GM12878 (cell line): ENCODE measurements around the gene RXFP4. TPM values are rescaled to one million over a fixed set of nuclear protein-coding genes. Genes with fewer than 3 reads are reported as not detected.

ENCODE experiments used
- ATAC-seq: fragments of 200-7000 bp; cut with Tn5 transposase; 3 replicates; pipeline ENCODE4 v1.9.1; 2020; ENCODE audit warnings: mild to moderate bottlenecking, moderate library complexity
- BruUV-seq: library from RNA; stranded (reverse); fragments of 400-500 nt; replicated peaks from 2 replicates; lab custom pipeline; 2021; lab: Mats Ljungman, UMichigan
- CTCF ChIA-PET: fragments of 300-600 bp; sonication (Branson Sonifier 250); formaldehyde crosslinking; extraction: SDS; loops from one replicate; lab custom pipeline; 2021; ENCODE audit warnings: inconsistent platforms; lab: Yijun Ruan, JAX
- POLR2A ChIA-PET: fragments of 350-600 bp; formaldehyde crosslinking; extraction: SDS; loops from one replicate; lab custom pipeline; 2021; ENCODE audit warnings: inconsistent platforms; lab: Charles Lee
- RAD21 ChIA-PET: fragments of 300-600 bp; sonication (Branson Sonifier 250); formaldehyde crosslinking; loops from one replicate; lab custom pipeline; 2023; ENCODE audit warnings: antibody characterized with exemption; ENCODE audit not compliant: unreplicated experiment; lab: Charles Lee
- SMC1A ChIA-PET: fragments of 300-600 bp; sonication (Branson Sonifier 250); formaldehyde crosslinking; loops from one replicate; lab custom pipeline; 2023; ENCODE audit not compliant: unreplicated experiment, uncharacterized antibody; lab: Charles Lee
- DNase-seq: peaks from one replicate; pipeline ENCODE4 v3.0.0-alpha.2; 2011; ENCODE audit warnings: low read depth, low spot score
- FAIRE-seq: peaks from 3 replicates; lab custom pipeline; 2011; peaks lifted over from hg19 to GRCh38; lab: Jason Lieb, UNC
- H2AFZ ChIP-seq: 2 replicates; pipeline ENCODE4 v1.6.0; 2011; ENCODE audit warnings: low read depth, low read length, control low read depth; ENCODE audit not compliant: control insufficient read depth
- H3K27ac ChIP-seq: 2 replicates; pipeline ENCODE4 v1.5.1; 2011; ENCODE audit warnings: control low read depth; ENCODE audit not compliant: control insufficient read depth, insufficient read depth
- H3K27me3 ChIP-seq, 2 experiments: replicated peaks in 1 of 2; 2 replicates each; pipeline versions ENCODE4 v1.6.0 to v1.6.1; 2011; ENCODE audit warnings: low read length in 1 of 2; ENCODE audit not compliant: control insufficient read depth in 2 of 2, insufficient read depth in 2 of 2
- H3K36me3 ChIP-seq, 2 experiments: 2 replicates each; pipeline ENCODE4 v1.5.1; 2011; ENCODE audit warnings: low read length in 1 of 2; ENCODE audit not compliant: control insufficient read depth in 2 of 2, insufficient read depth in 2 of 2
- H3K4me1 ChIP-seq: 2 replicates; pipeline ENCODE4 v1.6.1; 2011; ENCODE audit warnings: mild to moderate bottlenecking, low read length, moderate library complexity, mixed read lengths; ENCODE audit not compliant: control insufficient read depth, insufficient read depth
- H3K4me2 ChIP-seq: 2 replicates; pipeline ENCODE4 v1.6.0; 2011; ENCODE audit warnings: control low read depth; ENCODE audit not compliant: control insufficient read depth, insufficient read depth
- H3K4me3 ChIP-seq: fragments of 200-600 bp; sonication (generic); 2 replicates; pipeline ENCODE4 v1.5.1; 2016
- H3K79me2 ChIP-seq: 2 replicates; pipeline ENCODE4 v1.6.0; 2011; ENCODE audit warnings: low read length; ENCODE audit not compliant: control insufficient read depth, insufficient read depth
- H3K9ac ChIP-seq: 2 replicates; pipeline ENCODE4 v1.8.0; 2011; ENCODE audit warnings: low read length, control low read depth, mixed read lengths; ENCODE audit not compliant: control insufficient read depth, insufficient read depth
- H3K9me3 ChIP-seq: replicated peaks from 3 replicates; pipeline ENCODE4 v1.5.1; 2011; ENCODE audit warnings: mild to moderate bottlenecking, low read length; ENCODE audit not compliant: control insufficient read depth, insufficient read depth
- H4K20me1 ChIP-seq: 2 replicates; pipeline ENCODE4 v1.6.0; 2011; ENCODE audit not compliant: control insufficient read depth, insufficient read depth
- BHLHE40 ChIP-seq, 2 experiments: fragments of 450-650 bp in 1 of 2; IDR thresholded peaks; 2 replicates each; pipeline ENCODE4 v1.6.1; 2011 to 2017; ENCODE audit warnings: low read depth in 2 of 2, borderline replicate concordance in 1 of 2, improper control_type of control experiment in 1 of 2, low read length in 1 of 2, mild to moderate bottlenecking in 1 of 2
- CHD1 ChIP-seq: IDR thresholded peaks from 2 replicates; pipeline ENCODE4 v1.6.1; 2012; ENCODE audit warnings: low read depth, low read length, improper control_type of control experiment
- CREM ChIP-seq: IDR thresholded peaks from 2 replicates; pipeline ENCODE4 v1.6.1; 2014; ENCODE audit warnings: antibody characterized with exemption, low read depth
- POLR2A ChIP-seq: IDR thresholded peaks from 2 replicates; pipeline ENCODE4 v1.6.1; 2011; ENCODE audit warnings: low read depth, mild to moderate bottlenecking, low read length
- POU2F2 ChIP-seq: IDR thresholded peaks from 3 replicates; pipeline ENCODE4 v1.6.1; 2011; ENCODE audit warnings: low read depth, mild to moderate bottlenecking, low read length, borderline replicate concordance
- RAD21 ChIP-seq: IDR thresholded peaks from 2 replicates; pipeline ENCODE4 v1.6.1; 2011; ENCODE audit warnings: mild to moderate bottlenecking, low read depth, low read length, moderate library complexity; ENCODE audit not compliant: insufficient read depth
- RBBP5 ChIP-seq: fragments of 200-600 bp; sonication (generic); conservative IDR thresholded peaks from 2 replicates; pipeline ENCODE4 v1.6.1; 2016
- SMC3 ChIP-seq: IDR thresholded peaks from 2 replicates; pipeline ENCODE4 v1.6.1; 2011; ENCODE audit warnings: low read length, improper control_type of control experiment, borderline replicate concordance
- TCF12 ChIP-seq: IDR thresholded peaks from 2 replicates; pipeline ENCODE4 v1.6.1; 2011; ENCODE audit warnings: low read depth, mild to moderate bottlenecking, low read length
- YY1 ChIP-seq: IDR thresholded peaks from 2 replicates; pipeline ENCODE4 v1.6.1; 2011; ENCODE audit warnings: low read depth, mild to moderate bottlenecking, low read length
- ZNF622 ChIP-seq: fragments of 450-650 bp; IDR thresholded peaks from 2 replicates; pipeline ENCODE4 v1.6.1; 2017; ENCODE audit warnings: mild to moderate bottlenecking, inconsistent platforms
- WGBS: methylation state at CpG from one replicate; pipeline ENCODE4 v1.1.6; 2016; ENCODE audit warnings: low lambda C conversion rate; ENCODE audit not compliant: insufficient replicate concordance, insufficient coverage; ENCODE audit errors: missing lambda C conversion rate; 5-methylcytosine and 5-hydroxymethylcytosine counted together
- in situ Hi-C: fragments of 300-500 bp; cut with MboI; formaldehyde crosslinking; loops from 9 replicates; pipeline ENCODE4 v1.14.3; 2018; ENCODE audit warnings: mixed read lengths
- intact Hi-C: fragments of 100-400 bp; cut with micrococcal nuclease; formaldehyde crosslinking; loops from one replicate; pipeline ENCODE4 v1.14.2; 2022; ENCODE audit not compliant: unreplicated experiment
- polyA plus RNA-seq, 11 experiments: library from polyadenylated mRNA; depleted of rRNA in 4 of 11; unstranded in 6 of 11; stranded (reverse) in 5 of 11; fragments of >200 nt; fragmentation: Nextera tagmentation in 4 of 11; fragmentation: Illumina TruSeq in 1 of 11; extraction: Ambion mirVana in 4 of 11; extraction: Trizol in 1 of 11; gene quantifications; 1 replicate in 1 of 11; 2 replicates in 10 of 11; pipeline versions ENCODE4 v1.2.1 to v1.2.3, GENCODE V29; 2011 to 2016; ENCODE audit warnings: inconsistent platforms in 2 of 11, missing spikeins in 2 of 11, low read depth in 1 of 11
- total RNA-seq, 4 experiments: library from RNA; depleted of rRNA in 3 of 4; stranded (reverse); fragments of >200 nt in 3 of 4; fragmentation: Illumina TruSeq in 1 of 4; extraction: Trizol in 1 of 4; gene quantifications; 2 replicates each; pipeline versions ENCODE4 v1.2.1 to v1.2.3, GENCODE V29; 2013 to 2021
- TF ChIP-seq, protein P1 (sequence below): fragments of 450-650 bp; IDR thresholded peaks from 2 replicates; pipeline ENCODE4 v1.6.1; 2017; ENCODE audit warnings: mild to moderate bottlenecking, low read depth, inconsistent platforms; ENCODE audit not compliant: poor library complexity, severe bottlenecking
- TF ChIP-seq, protein P2 (sequence below), 3 experiments: IDR thresholded peaks in 2 of 3; conservative IDR thresholded peaks in 1 of 3; 2 replicates each; pipeline ENCODE4 v1.5.1; 2011; ENCODE audit warnings: low read depth in 3 of 3, low read length in 3 of 3, mild to moderate bottlenecking in 3 of 3, control low read depth in 2 of 3, moderate library complexity in 2 of 3, inconsistent platforms in 1 of 3, mixed read lengths in 1 of 3; ENCODE audit not compliant: control insufficient read depth in 2 of 3, insufficient read depth in 1 of 3; ENCODE audit errors: extremely low read depth in 1 of 3

The RXFP4 gene
- total and polyA plus RNA-seq, 10 of the 15 experiments (the other 5 are each of a cell fraction or from before 2014, with no cell fraction given) = 0.10 to 0.40 (median 0.39) TPM; not detected in 7

DNA sequence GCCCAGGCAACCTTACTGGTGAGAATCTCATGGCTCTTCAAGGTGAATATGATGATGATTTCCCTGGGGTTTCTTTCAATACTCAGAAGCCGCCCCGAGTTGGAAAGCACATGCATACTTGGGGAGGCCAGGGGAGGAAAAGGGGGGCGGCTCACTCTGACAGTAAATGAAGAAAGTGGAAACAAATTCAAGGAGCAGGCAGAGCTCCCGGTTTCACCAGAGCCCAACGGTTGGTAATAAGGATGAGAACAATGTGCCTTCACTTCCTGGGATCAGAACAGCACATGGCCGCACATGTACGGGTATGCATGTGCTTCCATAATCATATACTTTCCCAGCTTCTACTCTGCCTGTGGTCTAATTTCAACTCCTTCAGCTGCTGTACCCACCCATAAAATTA, 40.7 kb downstream of the RXFP4 start (continued):
- TF ChIP-seq, protein P1, sequence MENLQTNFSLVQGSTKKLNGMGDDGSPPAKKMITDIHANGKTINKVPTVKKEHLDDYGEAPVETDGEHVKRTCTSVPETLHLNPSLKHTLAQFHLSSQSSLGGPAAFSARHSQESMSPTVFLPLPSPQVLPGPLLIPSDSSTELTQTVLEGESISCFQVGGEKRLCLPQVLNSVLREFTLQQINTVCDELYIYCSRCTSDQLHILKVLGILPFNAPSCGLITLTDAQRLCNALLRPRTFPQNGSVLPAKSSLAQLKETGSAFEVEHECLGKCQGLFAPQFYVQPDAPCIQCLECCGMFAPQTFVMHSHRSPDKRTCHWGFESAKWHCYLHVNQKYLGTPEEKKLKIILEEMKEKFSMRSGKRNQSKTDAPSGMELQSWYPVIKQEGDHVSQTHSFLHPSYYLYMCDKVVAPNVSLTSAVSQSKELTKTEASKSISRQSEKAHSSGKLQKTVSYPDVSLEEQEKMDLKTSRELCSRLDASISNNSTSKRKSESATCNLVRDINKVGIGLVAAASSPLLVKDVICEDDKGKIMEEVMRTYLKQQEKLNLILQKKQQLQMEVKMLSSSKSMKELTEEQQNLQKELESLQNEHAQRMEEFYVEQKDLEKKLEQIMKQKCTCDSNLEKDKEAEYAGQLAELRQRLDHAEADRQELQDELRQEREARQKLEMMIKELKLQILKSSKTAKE = no peak
- no peak for TF ChIP-seq CHD1
- no peak for TF ChIP-seq BHLHE40 (IDR thresholded peaks at IDR 0.05; ENCODE audit: borderline replicate concordance in 1 of 2, low read depth in 2 of 2, low read length in 1 of 2)
- no peak for TF ChIP-seq ZNF622

DNA sequence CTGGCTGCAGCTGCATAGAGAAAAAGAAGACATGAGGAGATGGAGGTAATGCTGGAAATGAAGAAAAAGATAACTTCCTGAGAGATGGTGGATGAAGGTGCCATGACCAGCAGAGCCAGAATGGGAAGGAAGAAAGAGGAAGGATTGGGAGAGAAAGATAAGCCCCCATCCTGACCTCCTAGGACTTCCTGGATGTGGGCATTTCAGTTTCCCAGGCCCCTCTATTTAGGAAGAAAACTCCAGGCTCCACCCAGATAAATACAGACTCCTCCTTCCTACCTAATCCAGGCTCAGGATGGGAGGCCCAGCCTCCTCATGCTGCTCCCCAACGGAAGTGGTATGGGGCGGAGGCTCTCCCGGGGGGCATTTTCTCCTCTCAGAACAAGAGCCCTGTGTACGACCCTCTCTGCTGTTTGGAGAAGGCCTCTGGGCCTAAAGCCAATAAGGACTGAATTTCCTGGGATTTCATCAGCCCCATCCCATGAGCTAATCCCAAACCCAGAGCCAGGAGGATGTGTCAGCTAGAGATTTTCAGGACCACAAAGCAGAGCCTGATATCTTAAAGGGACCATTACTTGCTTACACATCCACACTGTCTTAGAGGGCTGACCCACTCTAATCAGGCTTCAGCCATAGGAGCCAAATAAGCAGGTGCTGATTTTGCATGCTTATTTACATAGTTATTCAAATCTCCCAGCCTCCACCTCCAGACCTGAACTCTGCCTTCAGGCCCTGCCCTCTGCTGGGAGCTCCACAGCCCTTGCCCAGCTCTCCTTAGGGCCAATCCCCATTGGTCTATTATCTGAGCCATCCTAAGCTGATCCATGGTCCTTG, 42.0 kb downstream of the RXFP4 start:
- H3K27me3 ChIP-seq = no peaks in the 10 kb centered on the region
- no peak for DNase-seq
- in situ Hi-C loops = no loop called here
- H3K4me2 ChIP-seq = no peak overlapping the region; the same call in 1 of the 2 replicates
- H3K27ac ChIP-seq = no peak overlapping the region; the same call in 1 of the 2 replicates
- ChIA-PET POLR2A (interaction anchor here (1.0 to 14.9 kb wide), 6 partner anchors 9 to 50 kb away, joined by 4 to 273 read pairs (median 44); partner anchors contain the start of genes KHDC4 and RXFP4), RAD21 (interaction anchor here (0.7 to 14.4 kb wide), 9 partner anchors 9 to 731 kb away, joined by 3 to 214 read pairs (median 4); partner anchors contain the start of genes KHDC4 and RXFP4), CTCF (interaction anchor here (0.7 to 14.7 kb wide), 14 partner anchors 9 to 83 kb away, joined by 3 to 227 read pairs (median 5); partner anchors contain the start of genes KHDC4 and RXFP4), SMC1A (interaction anchor here (0.5 to 16.7 kb wide), 12 partner anchors 9 to 55 kb away, joined by 3 to 229 read pairs (median 4); partner anchors contain the start of genes KHDC4 and RXFP4)
- WGBS = 50% methylated on average over 4 of the region's 4 CpGs
- H4K20me1 ChIP-seq = no peaks in the 10 kb centered on the region
- peaks cover 26% of the 10 kb centered on the region for H3K4me1 ChIP-seq
- 0 out of 2 replicates have a peak overlapping the region, but pooled peaks have one; percentile 12 for H3K9ac ChIP-seq
- no peaks in the 10 kb centered on the region for H3K36me3 ChIP-seq
- no peak overlapping the region for H2AFZ ChIP-seq
- no TSS peak for BruUV-seq
- FAIRE-seq = no peak
- intact Hi-C loops = no loop called here
- ATAC-seq = peak; percentile 38
- no peak overlapping the region for H3K4me3 ChIP-seq
- no peaks in the 10 kb centered on the region for H3K9me3 ChIP-seq
- H3K79me2 ChIP-seq = peaks cover 34% of the 10 kb centered on the region
- peak; percentile 62; the same call in 1 of the 3 replicates for TF ChIP-seq POU2F2
- TF ChIP-seq TCF12 = no peak
- peak; percentile 27; the same call in 1 of the 2 replicates for TF ChIP-seq POLR2A
- no peak for TF ChIP-seq RBBP5
- TF ChIP-seq YY1 = 0 out of 2 replicates have a peak, but pooled peaks have one; percentile 11
- peak; percentile 41 for TF ChIP-seq RAD21
- no peak for TF ChIP-seq CREM
- TF ChIP-seq, protein P2, sequence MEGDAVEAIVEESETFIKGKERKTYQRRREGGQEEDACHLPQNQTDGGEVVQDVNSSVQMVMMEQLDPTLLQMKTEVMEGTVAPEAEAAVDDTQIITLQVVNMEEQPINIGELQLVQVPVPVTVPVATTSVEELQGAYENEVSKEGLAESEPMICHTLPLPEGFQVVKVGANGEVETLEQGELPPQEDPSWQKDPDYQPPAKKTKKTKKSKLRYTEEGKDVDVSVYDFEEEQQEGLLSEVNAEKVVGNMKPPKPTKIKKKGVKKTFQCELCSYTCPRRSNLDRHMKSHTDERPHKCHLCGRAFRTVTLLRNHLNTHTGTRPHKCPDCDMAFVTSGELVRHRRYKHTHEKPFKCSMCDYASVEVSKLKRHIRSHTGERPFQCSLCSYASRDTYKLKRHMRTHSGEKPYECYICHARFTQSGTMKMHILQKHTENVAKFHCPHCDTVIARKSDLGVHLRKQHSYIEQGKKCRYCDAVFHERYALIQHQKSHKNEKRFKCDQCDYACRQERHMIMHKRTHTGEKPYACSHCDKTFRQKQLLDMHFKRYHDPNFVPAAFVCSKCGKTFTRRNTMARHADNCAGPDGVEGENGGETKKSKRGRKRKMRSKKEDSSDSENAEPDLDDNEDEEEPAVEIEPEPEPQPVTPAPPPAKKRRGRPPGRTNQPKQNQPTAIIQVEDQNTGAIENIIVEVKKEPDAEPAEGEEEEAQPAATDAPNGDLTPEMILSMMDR (IDR thresholded peaks at IDR 0.05 in 2 of 3, conservative IDR thresholded peaks at IDR 0.05 in 1 of 3; ENCODE audit: control insufficient read depth in 2 of 3, extremely low read depth in 1 of 3, insufficient read depth in 1 of 3, low read depth in 3 of 3, low read length in 3 of 3) = peak; percentile 9 to 22 (median 19); a peak in 2 of 6 replicates
- peak; percentile 4; the same call in 1 of the 2 replicates for TF ChIP-seq SMC3
